WTC11 (cell line): ENCODE data around the gene TANC1. TPM values are rescaled to one million over a fixed set of nuclear protein-coding genes. Genes with fewer than 3 reads are reported as not detected.

Experiments used
- ATAC-seq: fragments of 200-7000 bp; cut with Tn5 transposase; 2 replicates; pipeline ENCODE4 v1.10.0; 2021; ENCODE audit warnings: mild to moderate bottlenecking, moderate library complexity
- CTCF ChIA-PET: fragments of 300-600 bp; sonication (Branson Sonifier 250); formaldehyde crosslinking; loops from one replicate; lab custom pipeline; 2021; ENCODE audit warnings: antibody characterized with exemption; lab: Charles Lee
- POLR2A ChIA-PET: fragments of 350-600 bp; sonication (Branson Sonifier 250); formaldehyde crosslinking; loops from one replicate; lab custom pipeline; 2021; ENCODE audit warnings: antibody characterized with exemption; lab: Charles Lee
- DNase-seq: peaks from one replicate; pipeline ENCODE4 v3.0.0; 2021; ENCODE audit warnings: low spot score
- H3K27ac Mint-ChIP-seq: 2 replicates; pipeline ENCODE4 v1.8.0; 2021; ENCODE audit warnings: mixed read lengths
- H3K27me3 Mint-ChIP-seq: 2 replicates; pipeline ENCODE4 v1.8.0; 2021; ENCODE audit warnings: low read depth, mild to moderate bottlenecking, moderate library complexity, mixed read lengths
- H3K36me3 Mint-ChIP-seq: 2 replicates; pipeline ENCODE4 v1.8.0; 2021; ENCODE audit warnings: mixed read lengths
- H3K4me1 Mint-ChIP-seq: 2 replicates; pipeline ENCODE4 v1.8.0; 2022; ENCODE audit warnings: mixed read lengths
- H3K4me3 Mint-ChIP-seq: 2 replicates; pipeline ENCODE4 v1.8.0; 2021; ENCODE audit warnings: mild to moderate bottlenecking, moderate library complexity, mixed read lengths
- H3K9me3 Mint-ChIP-seq: 2 replicates; pipeline ENCODE4 v1.8.0; 2021; ENCODE audit warnings: mixed read lengths
- AR ChIP-seq: fragments of 250-450 bp; sonication (Bioruptor Pico); IDR thresholded peaks from 2 replicates; pipeline ENCODE4 v1.9.0; 2021; ENCODE audit warnings: mild to moderate bottlenecking
- CREM ChIP-seq: sonication (generic); formaldehyde crosslinking; IDR thresholded peaks from 2 replicates; pipeline ENCODE4 v1.8.1; 2022; ENCODE audit warnings: mild to moderate bottlenecking, missing genetic modification reagents, moderate library complexity
- EMX1 ChIP-seq: fragments of 250-450 bp; sonication (Bioruptor Pico); IDR thresholded peaks from 2 replicates; pipeline ENCODE4 v1.8.0; 2021; ENCODE audit warnings: mild to moderate bottlenecking
- GRHL2 ChIP-seq: fragments of 250-450 bp; sonication (Bioruptor Pico); IDR thresholded peaks from 2 replicates; pipeline ENCODE4 v1.8.0; 2022; ENCODE audit warnings: mild to moderate bottlenecking, moderate library complexity; ENCODE audit not compliant: insufficient replicate concordance, severe bottlenecking
- IRF2 ChIP-seq: sonication (generic); formaldehyde crosslinking; IDR thresholded peaks from 2 replicates; pipeline ENCODE4 v1.8.0; 2022; ENCODE audit warnings: low read depth, missing genetic modification reagents, borderline replicate concordance
- JUN ChIP-seq: sonication (generic); formaldehyde crosslinking; IDR thresholded peaks from 2 replicates; pipeline ENCODE4 v1.8.0; 2023; ENCODE audit warnings: mild to moderate bottlenecking, missing genetic modification reagents
- NR1H2 ChIP-seq: sonication (generic); formaldehyde crosslinking; IDR thresholded peaks from 2 replicates; pipeline ENCODE4 v1.9.0; 2021; ENCODE audit warnings: mild to moderate bottlenecking, moderate library complexity, missing genetic modification reagents
- NR3C1 ChIP-seq: sonication (generic); formaldehyde crosslinking; conservative IDR thresholded peaks from 2 replicates; pipeline ENCODE4 v1.8.1; 2023; ENCODE audit warnings: low read depth, mild to moderate bottlenecking, missing genetic modification reagents
- OVOL2 ChIP-seq: fragments of 250-450 bp; sonication (Bioruptor Pico); IDR thresholded peaks from 2 replicates; pipeline ENCODE4 v1.9.0; 2021; ENCODE audit warnings: mild to moderate bottlenecking, borderline replicate concordance
- SOX15 ChIP-seq: fragments of 250-450 bp; sonication (Bioruptor Pico); IDR thresholded peaks from 2 replicates; pipeline ENCODE4 v1.9.0; 2021; ENCODE audit warnings: mild to moderate bottlenecking
- SP1 ChIP-seq: sonication (generic); formaldehyde crosslinking; conservative IDR thresholded peaks from 2 replicates; pipeline ENCODE4 v1.8.1; 2022; ENCODE audit warnings: missing genetic modification reagents
- TEAD4 ChIP-seq: sonication (generic); formaldehyde crosslinking; IDR thresholded peaks from 2 replicates; pipeline ENCODE4 v1.8.0; 2022; ENCODE audit warnings: mild to moderate bottlenecking, missing genetic modification reagents
- USF1 ChIP-seq: sonication (generic); formaldehyde crosslinking; IDR thresholded peaks from 2 replicates; pipeline ENCODE4 v1.8.0; 2022; ENCODE audit warnings: mild to moderate bottlenecking, missing genetic modification reagents
- ZNF121 ChIP-seq: sonication (generic); formaldehyde crosslinking; IDR thresholded peaks from 2 replicates; pipeline ENCODE4 v1.8.0; 2023; ENCODE audit warnings: missing genetic modification reagents
- ZNF232 ChIP-seq: sonication (generic); formaldehyde crosslinking; IDR thresholded peaks from 2 replicates; pipeline ENCODE4 v1.8.0; 2022; ENCODE audit warnings: mild to moderate bottlenecking, missing genetic modification reagents
- ZNF317 ChIP-seq: sonication (generic); formaldehyde crosslinking; IDR thresholded peaks from 2 replicates; pipeline ENCODE4 v1.8.1; 2023; ENCODE audit warnings: low read depth, mild to moderate bottlenecking, moderate library complexity, missing genetic modification reagents, borderline replicate concordance
- ZNF416 ChIP-seq: fragments of 250-450 bp; sonication (Bioruptor Pico); IDR thresholded peaks from 2 replicates; pipeline ENCODE4 v1.9.0; 2021; ENCODE audit warnings: mild to moderate bottlenecking, inconsistent platforms
- ZNF671 ChIP-seq: fragments of 250-450 bp; sonication (Bioruptor Pico); IDR thresholded peaks from 2 replicates; pipeline ENCODE4 v1.8.0; 2021; ENCODE audit warnings: mild to moderate bottlenecking
- total RNA-seq: library from RNA; stranded (reverse); gene quantifications from 3 replicates; pipeline ENCODE4 v1.2.3, GENCODE V29; 2021
- TF ChIP-seq, protein P1 (sequence below): fragments of 250-450 bp; sonication (Bioruptor Pico); IDR thresholded peaks from 2 replicates; pipeline ENCODE4 v1.9.0; 2021; ENCODE audit warnings: moderate library complexity, mild to moderate bottlenecking, inconsistent platforms, borderline replicate concordance
- TF ChIP-seq, protein P2 (sequence below): fragments of 200-600 bp; IDR thresholded peaks from 2 replicates; pipeline ENCODE4 v1.8.0; 2022; ENCODE audit warnings: antibody characterized with exemption
- TF ChIP-seq, protein P3 (sequence below): sonication (generic); formaldehyde crosslinking; IDR thresholded peaks from 2 replicates; pipeline ENCODE4 v1.8.0; 2022; ENCODE audit warnings: mild to moderate bottlenecking, missing genetic modification reagents
- TF ChIP-seq, protein P4 (sequence below): sonication (generic); formaldehyde crosslinking; conservative IDR thresholded peaks from 2 replicates; pipeline ENCODE4 v1.8.1; 2022; ENCODE audit warnings: mild to moderate bottlenecking, missing genetic modification reagents

TANC1 gene
- total RNA-seq, 1 experiment from 2014 or later = 11.6 TPM

DNA sequence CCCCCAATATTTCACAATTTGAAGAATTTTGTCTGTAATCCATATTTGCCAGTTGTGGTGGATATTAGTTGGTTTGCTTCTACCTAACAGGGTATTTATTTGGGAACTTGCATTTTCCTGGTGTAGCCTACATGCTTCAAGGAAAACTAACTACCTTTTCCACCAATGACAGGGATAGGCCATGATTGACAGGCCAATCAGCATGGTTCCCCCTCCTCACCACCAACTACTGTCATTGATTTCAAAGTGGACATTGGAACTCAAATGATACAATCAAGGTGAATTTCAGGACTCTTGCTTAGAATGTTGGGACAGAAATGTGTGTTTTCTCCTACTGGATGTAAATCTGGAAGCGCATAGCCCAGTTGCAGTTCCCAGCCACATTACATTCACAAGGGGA lies 10.1 kb upstream of the TANC1 start:
- H3K4me1 Mint-ChIP-seq = peaks cover 7% of the 10 kb centered on the region
- no peak overlapping the region for H3K27ac Mint-ChIP-seq
- H3K27me3 Mint-ChIP-seq = no peaks in the 10 kb centered on the region; the same call in 1 of the 2 replicates
- TF ChIP-seq TEAD4 (CRISPR knock-in tag) (no peak), ZNF232 (CRISPR knock-in tag) (no peak), CREM (CRISPR knock-in tag) (no peak), ZNF671 (CRISPR knock-in tag) (no peak), GRHL2 (CRISPR knock-in tag) (no peak), NR3C1 (CRISPR knock-in tag) (no peak), NR1H2 (CRISPR knock-in tag) (no peak), SOX15 (CRISPR knock-in tag) (no peak), EMX1 (CRISPR knock-in tag) (no peak), ZNF121 (CRISPR knock-in tag) (no peak), ZNF317 (no peak), ZNF416 (CRISPR knock-in tag) (no peak), IRF2 (no peak), OVOL2 (no peak)
- TF ChIP-seq, protein P1, sequence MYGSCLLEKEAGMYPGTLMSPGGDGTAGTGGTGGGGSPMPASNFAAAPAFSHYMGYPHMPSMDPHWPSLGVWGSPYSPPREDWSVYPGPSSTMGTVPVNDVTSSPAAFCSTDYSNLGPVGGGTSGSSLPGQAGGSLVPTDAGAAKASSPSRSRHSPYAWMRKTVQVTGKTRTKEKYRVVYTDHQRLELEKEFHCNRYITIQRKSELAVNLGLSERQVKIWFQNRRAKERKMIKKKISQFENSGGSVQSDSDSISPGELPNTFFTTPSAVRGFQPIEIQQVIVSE (CRISPR knock-in tag) = no peak
- TF ChIP-seq, protein P2, sequence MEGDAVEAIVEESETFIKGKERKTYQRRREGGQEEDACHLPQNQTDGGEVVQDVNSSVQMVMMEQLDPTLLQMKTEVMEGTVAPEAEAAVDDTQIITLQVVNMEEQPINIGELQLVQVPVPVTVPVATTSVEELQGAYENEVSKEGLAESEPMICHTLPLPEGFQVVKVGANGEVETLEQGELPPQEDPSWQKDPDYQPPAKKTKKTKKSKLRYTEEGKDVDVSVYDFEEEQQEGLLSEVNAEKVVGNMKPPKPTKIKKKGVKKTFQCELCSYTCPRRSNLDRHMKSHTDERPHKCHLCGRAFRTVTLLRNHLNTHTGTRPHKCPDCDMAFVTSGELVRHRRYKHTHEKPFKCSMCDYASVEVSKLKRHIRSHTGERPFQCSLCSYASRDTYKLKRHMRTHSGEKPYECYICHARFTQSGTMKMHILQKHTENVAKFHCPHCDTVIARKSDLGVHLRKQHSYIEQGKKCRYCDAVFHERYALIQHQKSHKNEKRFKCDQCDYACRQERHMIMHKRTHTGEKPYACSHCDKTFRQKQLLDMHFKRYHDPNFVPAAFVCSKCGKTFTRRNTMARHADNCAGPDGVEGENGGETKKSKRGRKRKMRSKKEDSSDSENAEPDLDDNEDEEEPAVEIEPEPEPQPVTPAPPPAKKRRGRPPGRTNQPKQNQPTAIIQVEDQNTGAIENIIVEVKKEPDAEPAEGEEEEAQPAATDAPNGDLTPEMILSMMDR = no peak
- TF ChIP-seq, protein P3, sequence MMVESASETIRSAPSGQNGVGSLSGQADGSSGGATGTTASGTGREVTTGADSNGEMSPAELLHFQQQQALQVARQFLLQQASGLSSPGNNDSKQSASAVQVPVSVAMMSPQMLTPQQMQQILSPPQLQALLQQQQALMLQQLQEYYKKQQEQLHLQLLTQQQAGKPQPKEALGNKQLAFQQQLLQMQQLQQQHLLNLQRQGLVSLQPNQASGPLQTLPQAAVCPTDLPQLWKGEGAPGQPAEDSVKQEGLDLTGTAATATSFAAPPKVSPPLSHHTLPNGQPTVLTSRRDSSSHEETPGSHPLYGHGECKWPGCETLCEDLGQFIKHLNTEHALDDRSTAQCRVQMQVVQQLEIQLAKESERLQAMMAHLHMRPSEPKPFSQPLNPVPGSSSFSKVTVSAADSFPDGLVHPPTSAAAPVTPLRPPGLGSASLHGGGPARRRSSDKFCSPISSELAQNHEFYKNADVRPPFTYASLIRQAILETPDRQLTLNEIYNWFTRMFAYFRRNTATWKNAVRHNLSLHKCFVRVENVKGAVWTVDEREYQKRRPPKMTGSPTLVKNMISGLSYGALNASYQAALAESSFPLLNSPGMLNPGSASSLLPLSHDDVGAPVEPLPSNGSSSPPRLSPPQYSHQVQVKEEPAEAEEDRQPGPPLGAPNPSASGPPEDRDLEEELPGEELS (CRISPR knock-in tag) = no peak
- TF ChIP-seq, all 79 proteins: peak for 0
- peaks cover 7% of the 10 kb centered on the region for H3K9me3 Mint-ChIP-seq
- no peaks in the 10 kb centered on the region for H3K36me3 Mint-ChIP-seq
- ChIA-PET CTCF (interaction anchor here (0.5 kb wide), 1 partner anchor 95 kb away, joined by 3 read pairs; no protein-coding TSS in a partner anchor), POLR2A (no interaction called here)
- no peak overlapping the region for H3K4me3 Mint-ChIP-seq
- DNase-seq (no peak), ATAC-seq (no peak)

DNA sequence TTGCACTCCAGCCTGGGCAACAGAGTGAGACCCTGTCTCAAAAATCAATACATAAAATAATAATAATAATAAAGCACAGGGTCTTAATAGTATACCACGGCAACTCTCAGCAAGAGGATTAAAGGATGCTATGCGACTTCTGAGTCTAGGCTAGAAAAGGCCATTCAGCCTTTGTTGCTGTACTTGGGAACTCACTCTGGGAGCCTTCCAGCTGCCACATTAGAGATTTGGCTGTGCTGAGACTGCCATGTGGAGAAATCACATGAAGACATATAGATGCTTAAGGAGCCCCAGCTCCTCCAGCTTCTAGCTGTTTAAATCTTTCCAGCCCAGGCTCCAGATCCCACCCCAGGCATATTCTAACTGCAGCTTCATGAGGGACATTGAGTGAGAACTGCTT lies 8.2 kb upstream of the TANC1 start:
- TF ChIP-seq, protein P4, sequence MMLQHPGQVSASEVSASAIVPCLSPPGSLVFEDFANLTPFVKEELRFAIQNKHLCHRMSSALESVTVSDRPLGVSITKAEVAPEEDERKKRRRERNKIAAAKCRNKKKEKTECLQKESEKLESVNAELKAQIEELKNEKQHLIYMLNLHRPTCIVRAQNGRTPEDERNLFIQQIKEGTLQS (CRISPR knock-in tag) = no peak
- no peak for TF ChIP-seq JUN (CRISPR knock-in tag)
- no peak for TF ChIP-seq USF1 (CRISPR knock-in tag)
- no peak for TF ChIP-seq GRHL2 (CRISPR knock-in tag)
- TF ChIP-seq SP1 (CRISPR knock-in tag) = no peak
- TF ChIP-seq AR (CRISPR knock-in tag) = no peak
- Mint-ChIP-seq H3K27me3 (no peaks in the 10 kb centered on the region; the same call in 1 of the 2 replicates), H3K27ac (no peak overlapping the region), H3K36me3 (no peaks in the 10 kb centered on the region), H3K9me3 (peaks cover 7% of the 10 kb centered on the region), H3K4me3 (no peak overlapping the region), H3K4me1 (peaks cover 9% of the 10 kb centered on the region)
- DNase-seq = no peak
- ATAC-seq = no peak
- CTCF ChIA-PET = no interaction called here
- POLR2A ChIA-PET = interaction anchor here (0.6 kb wide), 1 partner anchor 327 kb away, joined by 3 read pairs; no protein-coding TSS in a partner anchor
